SJSA1 (cell line): Measurements from ENCODE around the gene OLFML1. TPM values are rescaled to one million over a fixed set of nuclear protein-coding genes. Genes with fewer than 3 reads are reported as not detected.

Experiments
- DNase-seq, 2 experiments: peaks; one replicate each; pipeline ENCODE4 v3.0.0-alpha.2; 2015 to 2020; ENCODE audit warnings: low spot score in 2 of 2, low read depth in 1 of 2
- H3K27ac ChIP-seq: fragments of 250-450 bp; sonication (Bioruptor Pico); 2 replicates; pipeline ENCODE4 v1.5.1; 2020; ENCODE audit warnings: mild to moderate bottlenecking, moderate library complexity
- H3K27me3 ChIP-seq: fragments of 250-450 bp; sonication (Bioruptor Pico); replicated peaks from 2 replicates; pipeline ENCODE4 v1.5.1; 2020; ENCODE audit warnings: mild to moderate bottlenecking, moderate library complexity
- H3K36me3 ChIP-seq: fragments of 250-450 bp; sonication (Bioruptor Pico); 2 replicates; pipeline ENCODE4 v1.5.1; 2020; ENCODE audit warnings: mild to moderate bottlenecking
- H3K4me1 ChIP-seq: fragments of 250-450 bp; sonication (Bioruptor Pico); replicated peaks from 2 replicates; pipeline ENCODE4 v1.6.1; 2021; ENCODE audit warnings: mild to moderate bottlenecking
- H3K4me3 ChIP-seq: fragments of 250-450 bp; sonication (Bioruptor Pico); 2 replicates; pipeline ENCODE4 v1.5.1; 2020; ENCODE audit warnings: mild to moderate bottlenecking
- H3K9me3 ChIP-seq: fragments of 250-450 bp; sonication (Bioruptor Pico); replicated peaks from 2 replicates; pipeline ENCODE4 v1.5.1; 2020; ENCODE audit warnings: mild to moderate bottlenecking
- total RNA-seq: library from RNA; depleted of rRNA; stranded (reverse); fragments of >200 nt; shearing (Covaris generic); gene quantifications from 2 replicates; pipeline ENCODE4 v1.2.3, GENCODE V29; 2014; rRNA removed

Gene OLFML1
- total RNA-seq, 1 experiment from 2014 or later, result 1.1 TPM

- H3K9me3 ChIP-seq, result no peaks in the 10 kb centered on the region
- H3K4me1 ChIP-seq, result peaks cover 19% of the 10 kb centered on the region
- no peaks in the 10 kb centered on the region for H3K36me3 ChIP-seq
- H3K27me3 ChIP-seq, result no peaks in the 10 kb centered on the region
- H3K27ac ChIP-seq, result no peak overlapping the region
- no peak for DNase-seq
- H3K4me3 ChIP-seq, result no peak overlapping the region
Observed at GRCh38 chr11:7558046-7558445, 72.7 kb downstream of the OLFML1 start.

GRCh38 chr11:7559398-7560283 is 74.3 kb downstream of the OLFML1 start:
- peaks cover 6% of the 10 kb centered on the region for H3K4me1 ChIP-seq
- no peaks in the 10 kb centered on the region for H3K9me3 ChIP-seq
- DNase-seq, result no peak
- H3K36me3 ChIP-seq, result no peaks in the 10 kb centered on the region
- H3K27ac ChIP-seq, result no peak overlapping the region
- no peaks in the 10 kb centered on the region for H3K27me3 ChIP-seq
- no peak overlapping the region for H3K4me3 ChIP-seq

Other genes with a start within 250 kb of the OLFML1 start
- not detected in 2 replicates for gene SYT9, start 233.6 kb upstream of the OLFML1 start, total RNA-seq
- gene PPFIBP2, start 28.5 kb downstream of the OLFML1 start, total RNA-seq, result 7.4 and 17.5 TPM in 2 replicates
- gene CYB5R2, start 188.0 kb downstream of the OLFML1 start, total RNA-seq, result 0.60 and 0.76 TPM in 2 replicates
- gene OVCH2, start 221.0 kb downstream of the OLFML1 start, total RNA-seq, result 0.47 and 0.63 TPM in 2 replicates